Thoracic aorta (tissue), 2 donors: ENCODE data around the gene MSTO1. TPM values are rescaled to one million over a fixed set of nuclear protein-coding genes. Genes with fewer than 3 reads are reported as not detected.

ENCODE experiments used
- total RNA-seq, 2 donors: library from RNA; depleted of rRNA; stranded (reverse); fragments of >200 nt; gene quantifications; one replicate each; pipeline versions ENCODE4 v1.1.0 to v1.2.3, GENCODE V29; 2016

MSTO1 gene
- total RNA-seq, 2 donors from 2014 or later, result 15.0 to 25.7 TPM

Other genes starting within 250 kb of the MSTO1 start
- gene ASH1L, start 47.4 kb upstream of the MSTO1 start, total RNA-seq, result 10 to 100 TPM; 52.7 to 84.2 TPM
- gene YY1AP1, start 78.6 kb downstream of the MSTO1 start, total RNA-seq, result 100 to 1,000 TPM; 156 to 197 TPM
- gene DAP3, start 78.9 kb downstream of the MSTO1 start, total RNA-seq, result 100 to 1,000 TPM in 1 of 2 donors, 10 to 100 TPM in 1; 56.5 to 113 TPM
- gene GON4L, start 247.0 kb downstream of the MSTO1 start, total RNA-seq, result 10 to 100 TPM; 39.3 to 83.2 TPM
- gene SYT11, start 249.3 kb downstream of the MSTO1 start, total RNA-seq, result 10 to 100 TPM; 49.5 to 62.4 TPM